Hindlimb muscle (tissue), 1 donor: Measurements from ENCODE around the gene MRPL14. TPM values are rescaled to one million over a fixed set of nuclear protein-coding genes. Genes with fewer than 3 reads are reported as not detected.

Source experiments
- DNase-seq: peaks from one replicate; pipeline ENCODE4 v3.0.0-alpha.2; 2013
- polyA plus RNA-seq: library from polyadenylated mRNA; unstranded; fragments of 120-200 nt; gene quantifications from one replicate; pipeline ENCODE4 v1.2.1, GENCODE V29; 2013; ENCODE audit not compliant: insufficient read length

Gene MRPL14
- polyA plus RNA-seq, 1 donor = 37.7 TPM

GRCh38 chr6:44122801-44123200, 4.5 kb downstream of the MRPL14 start:
- no peak for DNase-seq

- no peak for DNase-seq
Observed at GRCh38 chr6:44120692-44121443, 6.4 kb downstream of the MRPL14 start.

- no peak for DNase-seq
Observed at GRCh38 chr6:44119704-44120262, 7.5 kb downstream of the MRPL14 start.

- DNase-seq = no peak
Observed at GRCh38 chr6:44117397-44118128, 9.7 kb downstream of the MRPL14 start.

GRCh38 chr6:44116641-44117382, 10.4 kb downstream of the MRPL14 start:
- DNase-seq = no peak

- no peak for DNase-seq
Observed at GRCh38 chr6:44115866-44116265, 11.4 kb downstream of the MRPL14 start.

- DNase-seq = no peak
Observed at GRCh38 chr6:44113414-44113813, 13.8 kb downstream of the MRPL14 start.

GRCh38 chr6:44111434-44112417, 15.5 kb downstream of the MRPL14 start:
- no peak for DNase-seq

GRCh38 chr6:44110966-44111365, 16.3 kb downstream of the MRPL14 start:
- no peak for DNase-seq

- no peak for DNase-seq
Observed at GRCh38 chr6:44110005-44110676, 17.1 kb downstream of the MRPL14 start.

- DNase-seq = no peak
Observed at GRCh38 chr6:44109212-44109611, 18.0 kb downstream of the MRPL14 start.

GRCh38 chr6:44108471-44108870, 18.8 kb downstream of the MRPL14 start:
- DNase-seq = no peak

GRCh38 chr6:44107017-44107416, 20.2 kb downstream of the MRPL14 start:
- DNase-seq = no peak

- DNase-seq = no peak
Observed at GRCh38 chr6:44105993-44106740, 21.1 kb downstream of the MRPL14 start.

- DNase-seq = no peak
Observed at GRCh38 chr6:44105146-44105545, 22.1 kb downstream of the MRPL14 start.

- DNase-seq = peak; percentile 29
Observed at GRCh38 chr6:44104481-44105021, 22.7 kb downstream of the MRPL14 start.

GRCh38 chr6:44102527-44102926, 24.7 kb downstream of the MRPL14 start:
- no peak for DNase-seq

- DNase-seq = no peak
Observed at GRCh38 chr6:44101832-44102231, 25.4 kb downstream of the MRPL14 start.

- DNase-seq = no peak
Observed at GRCh38 chr6:44100088-44100550, 27.1 kb downstream of the MRPL14 start.

- no peak for DNase-seq
Observed at GRCh38 chr6:44099192-44099591, 28.1 kb downstream of the MRPL14 start.
